SK-N-SH (cell line): Measurements from ENCODE around the gene MTURN. TPM values are rescaled to one million over a fixed set of nuclear protein-coding genes. Genes with fewer than 3 reads are reported as not detected.

Experiments used
- CTCF ChIA-PET: fragments of 300-600, 350-600 bp; formaldehyde crosslinking; extraction: SDS; loops from one replicate; lab custom pipeline; 2021; lab: Yijun Ruan, JAX
- POLR2A ChIA-PET: fragments of 350-600 bp; sonication (Branson Sonifier 250); formaldehyde crosslinking; extraction: SDS; loops from one replicate; lab custom pipeline; 2020; ENCODE audit warnings: antibody characterized with exemption, inconsistent platforms; lab: Yijun Ruan, JAX
- DNase-seq: peaks from one replicate; pipeline ENCODE4 v3.0.0; 2012
- H2AFZ ChIP-seq: fragments of 200-600 bp; sonication (generic); 2 replicates; pipeline ENCODE4 v1.8.1; 2016; ENCODE audit warnings: antibody characterized with exemption, mild to moderate bottlenecking, low read depth
- H3F3A ChIP-seq: fragments of 200-600 bp; sonication (generic); replicated peaks from 2 replicates; pipeline ENCODE3; 2016; ENCODE audit warnings: antibody characterized with exemption, mild to moderate bottlenecking; ENCODE audit not compliant: insufficient read depth
- H3K27ac ChIP-seq, 2 experiments: fragments of 200-500 bp in 1 of 2; fragments of 200-600 bp in 1 of 2; sonication (Bioruptor generic) in 1 of 2; sonication (generic), shearing (Covaris generic) in 1 of 2; 2 replicates each; pipeline versions ENCODE4 v1.5.1 to v1.6.1; 2014 to 2016; ENCODE audit warnings: low read depth in 2 of 2, inconsistent platforms in 1 of 2, low read length in 1 of 2, mild to moderate bottlenecking in 1 of 2, mixed read lengths in 1 of 2
- H3K27me3 ChIP-seq: fragments of 200-600 bp; sonication (generic), shearing (Covaris generic); 2 replicates; pipeline ENCODE4 v1.6.1; 2016; ENCODE audit warnings: mixed run types; ENCODE audit not compliant: insufficient read depth
- H3K36me3 ChIP-seq, 2 experiments: fragments of 200-500 bp in 1 of 2; fragments of 200-600 bp in 1 of 2; sonication (Bioruptor generic) in 1 of 2; sonication (generic) in 1 of 2; replicated peaks in 1 of 2; 2 replicates each; pipeline versions ENCODE3 to v1.5.1; 2014 to 2016; ENCODE audit warnings: low read length in 1 of 2, mild to moderate bottlenecking in 1 of 2; ENCODE audit not compliant: insufficient read depth in 2 of 2, control insufficient read depth in 1 of 2
- H3K4me1 ChIP-seq, 2 experiments: fragments of 200-500 bp in 1 of 2; fragments of 200-600 bp in 1 of 2; sonication (Bioruptor generic) in 1 of 2; sonication (generic), shearing (Covaris generic) in 1 of 2; 2 replicates each; pipeline versions ENCODE4 v1.5.1 to v1.6.1; 2014 to 2016; ENCODE audit warnings: low read depth in 1 of 2, low read length in 1 of 2, mixed run types in 1 of 2; ENCODE audit not compliant: insufficient read depth in 2 of 2, control insufficient read depth in 1 of 2
- H3K4me2 ChIP-seq: fragments of 200-600 bp; sonication (generic), shearing (Covaris generic); 2 replicates; pipeline ENCODE4 v1.6.1; 2017; ENCODE audit warnings: mixed run types
- H3K4me3 ChIP-seq, 2 experiments: fragments of 200-500 bp in 1 of 2; fragments of 200-600 bp in 1 of 2; sonication (Bioruptor generic) in 1 of 2; sonication (generic), shearing (Covaris generic) in 1 of 2; 2 replicates each; pipeline versions ENCODE4 v1.5.1 to v1.8.1; 2014 to 2016; ENCODE audit warnings: low read depth in 2 of 2, inconsistent platforms in 1 of 2, low read length in 1 of 2, mild to moderate bottlenecking in 1 of 2, mixed read lengths in 1 of 2, moderate library complexity in 1 of 2
- H3K79me2 ChIP-seq: fragments of 200-600 bp; sonication (generic); 2 replicates; pipeline ENCODE4 v1.8.1; 2017; ENCODE audit warnings: mild to moderate bottlenecking; ENCODE audit not compliant: insufficient read depth
- H3K9ac ChIP-seq: fragments of 200-600 bp; sonication (generic); 2 replicates; pipeline ENCODE4 v1.6.1; 2017; ENCODE audit warnings: mixed run types
- H3K9me2 ChIP-seq: fragments of 200-600 bp; sonication (generic); 2 replicates; pipeline ENCODE4 v1.6.1; 2017; ENCODE audit warnings: mixed run types
- H3K9me3 ChIP-seq: fragments of 200-600 bp; sonication (generic); 2 replicates; pipeline ENCODE4 v1.6.1; 2017; ENCODE audit warnings: mixed run types, mild to moderate bottlenecking, moderate library complexity
- H4K20me1 ChIP-seq: fragments of 200-600 bp; sonication (generic); 2 replicates; pipeline ENCODE4 v1.6.1; 2017; ENCODE audit warnings: mild to moderate bottlenecking, mixed run types; ENCODE audit not compliant: insufficient read depth
- CHD2 ChIP-seq: fragments of 150-350 bp; IDR thresholded peaks from 2 replicates; pipeline ENCODE4 v1.6.1; 2018; ENCODE audit warnings: low read length; ENCODE audit not compliant: partially characterized antibody
- CTCF ChIP-seq: fragments of 200-600 bp; sonication (generic); IDR thresholded peaks from 2 replicates; pipeline ENCODE4 v1.6.1; 2017; ENCODE audit warnings: antibody characterized with exemption, mild to moderate bottlenecking, moderate library complexity
- EP300 ChIP-seq, 2 experiments: IDR thresholded peaks; 2 replicates each; pipeline versions ENCODE4 v1.4.0 to v1.6.1; 2012; ENCODE audit warnings: borderline replicate concordance in 1 of 2, low read depth in 1 of 2, low read length in 1 of 2
- EZH2phosphoT487 ChIP-seq: fragments of 200-600 bp; sonication (generic); IDR thresholded peaks from 2 replicates; pipeline ENCODE4 v1.6.1; 2017; ENCODE audit warnings: low read depth, mixed run types, mild to moderate bottlenecking, antibody characterized with exemption, moderate library complexity, borderline replicate concordance
- FOXJ3 ChIP-seq: sonication (generic); formaldehyde crosslinking; IDR thresholded peaks from 2 replicates; pipeline ENCODE4 v1.5.1; 2020; ENCODE audit warnings: mild to moderate bottlenecking, missing genetic modification reagents
- FOXM1 ChIP-seq: IDR thresholded peaks from 2 replicates; pipeline ENCODE4 v1.4.0; 2012; ENCODE audit warnings: low read depth, mild to moderate bottlenecking
- GATA2 ChIP-seq: sonication (generic); formaldehyde crosslinking; IDR thresholded peaks from 2 replicates; pipeline ENCODE4 v1.5.0; 2020; ENCODE audit warnings: mild to moderate bottlenecking, missing genetic modification reagents
- IRF3 ChIP-seq: fragments of 150-350 bp; IDR thresholded peaks from 2 replicates; pipeline ENCODE4 v1.6.1; 2016; ENCODE audit warnings: mild to moderate bottlenecking, low read depth, low read length
- JUND ChIP-seq: IDR thresholded peaks from 2 replicates; pipeline ENCODE4 v1.4.0; 2012
- MAX ChIP-seq: IDR thresholded peaks from 2 replicates; pipeline ENCODE4 v1.4.0; 2012; ENCODE audit warnings: low read depth
- MXI1 ChIP-seq: IDR thresholded peaks from 2 replicates; pipeline ENCODE4 v1.6.1; 2012; ENCODE audit warnings: mild to moderate bottlenecking, low read depth, low read length, improper control_type of control experiment
- RAD21 ChIP-seq: IDR thresholded peaks from 2 replicates; pipeline ENCODE4 v1.6.1; 2012; ENCODE audit warnings: mild to moderate bottlenecking, low read length
- RCOR1 ChIP-seq: fragments of 150-350 bp; IDR thresholded peaks from 2 replicates; pipeline ENCODE4 v1.6.1; 2017; ENCODE audit warnings: antibody characterized with exemption, low read length
- RFX5 ChIP-seq: IDR thresholded peaks from 2 replicates; pipeline ENCODE4 v1.6.1; 2012; ENCODE audit warnings: mild to moderate bottlenecking, improper control_type of control experiment, low read length
- SIN3A ChIP-seq: IDR thresholded peaks from 2 replicates; pipeline ENCODE4 v1.6.1; 2012; ENCODE audit warnings: low read depth, mild to moderate bottlenecking, low read length, moderate library complexity, borderline replicate concordance
- TEAD4 ChIP-seq: IDR thresholded peaks from 2 replicates; pipeline ENCODE4 v1.4.0; 2012; ENCODE audit warnings: mild to moderate bottlenecking, borderline replicate concordance; ENCODE audit not compliant: insufficient read depth
- ZBTB33 ChIP-seq: IDR thresholded peaks from 2 replicates; pipeline ENCODE4 v1.4.0; 2012; ENCODE audit warnings: low read depth, borderline replicate concordance
- WGBS: methylation state at CpG from one replicate; pipeline ENCODE4 v1.1.6; 2017; ENCODE audit warnings: low lambda C conversion rate; 5-methylcytosine and 5-hydroxymethylcytosine counted together
- polyA plus RNA-seq, 3 experiments: library from polyadenylated mRNA; depleted of rRNA; stranded (reverse); fragments of >200 nt; gene quantifications; 2 replicates each; pipeline ENCODE4 v1.2.3, GENCODE V29; 2012
- TF ChIP-seq, protein P1 (sequence below): IDR thresholded peaks from 2 replicates; pipeline ENCODE4 v1.4.0; 2012; ENCODE audit warnings: low read depth, borderline replicate concordance
- TF ChIP-seq, protein P2 (sequence below): IDR thresholded peaks from 2 replicates; pipeline ENCODE4 v1.6.1; 2012; ENCODE audit warnings: mild to moderate bottlenecking, low read depth, low read length, moderate library complexity
- TF ChIP-seq, protein P3 (sequence below): IDR thresholded peaks from 2 replicates; pipeline ENCODE4; 2012

Gene MTURN
- polyA plus RNA-seq, 1 of the 3 experiments (the other 2 are of a cell fraction) = 9.0 TPM

DNA sequence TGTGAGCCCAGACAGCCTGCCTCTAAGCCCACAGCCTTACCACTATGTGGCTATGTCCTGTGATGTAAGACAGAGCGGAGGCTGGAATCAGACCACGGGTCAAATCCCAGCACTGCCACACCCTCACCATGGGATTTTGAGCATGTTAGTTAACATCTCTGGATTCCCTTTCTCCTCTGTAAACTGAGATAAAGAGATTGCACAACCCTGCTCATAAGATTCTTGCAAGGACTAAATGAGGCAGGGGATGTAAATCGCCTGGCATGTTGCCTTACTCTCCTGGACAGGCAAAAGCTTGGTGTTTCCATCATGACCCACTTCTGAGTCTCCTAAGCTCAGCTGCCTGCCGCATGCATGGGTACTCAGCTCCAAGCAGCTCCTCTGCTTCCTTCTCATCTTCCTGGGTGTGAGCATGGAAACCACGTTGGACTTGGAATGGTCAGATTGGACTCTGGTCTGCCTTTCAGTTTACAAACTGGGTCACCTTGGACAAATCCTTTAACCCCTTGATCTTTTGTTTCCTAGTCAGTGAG, 41.3 kb upstream of the MTURN start:
- Histone ChIP-seq H3K27ac (no peak overlapping the region), H3K4me2 (no peak overlapping the region), H3K9ac (no peak overlapping the region), H3F3A (peaks cover 22% of the 10 kb centered on the region), H4K20me1 (no peaks in the 10 kb centered on the region), H3K4me3 (no peak overlapping the region), H2AFZ (no peak overlapping the region), H3K9me2 (no peaks in the 10 kb centered on the region), H3K79me2 (no peaks in the 10 kb centered on the region), H3K4me1 (peaks cover 0 to 8% of the 10 kb centered on the region in 2 experiments; a peak in 2 of 4 replicates), H3K9me3 (no peaks in the 10 kb centered on the region), H3K27me3 (no peaks in the 10 kb centered on the region), H3K36me3 (peaks cover 0 to 3% of the 10 kb centered on the region in 2 experiments)
- TF ChIP-seq MXI1 (no peak), ZBTB33 (no peak), CTCF (no peak), FOXJ3 (CRISPR knock-in tag) (no peak), FOXM1 (no peak), MAX (no peak), JUND (no peak), TEAD4 (no peak), SIN3A (no peak), EP300 (IDR thresholded peaks at IDR 0.05; ENCODE audit: borderline replicate concordance in 1 of 2, low read depth in 1 of 2, low read length in 1 of 2) (no peak), RCOR1 (no peak), IRF3 (no peak), RAD21 (no peak), GATA2 (CRISPR knock-in tag) (no peak), CHD2 (no peak), RFX5 (no peak), EZH2phosphoT487 (no peak)
- TF ChIP-seq, protein P1, sequence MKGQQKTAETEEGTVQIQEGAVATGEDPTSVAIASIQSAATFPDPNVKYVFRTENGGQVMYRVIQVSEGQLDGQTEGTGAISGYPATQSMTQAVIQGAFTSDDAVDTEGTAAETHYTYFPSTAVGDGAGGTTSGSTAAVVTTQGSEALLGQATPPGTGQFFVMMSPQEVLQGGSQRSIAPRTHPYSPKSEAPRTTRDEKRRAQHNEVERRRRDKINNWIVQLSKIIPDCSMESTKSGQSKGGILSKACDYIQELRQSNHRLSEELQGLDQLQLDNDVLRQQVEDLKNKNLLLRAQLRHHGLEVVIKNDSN = no peak
- TF ChIP-seq, protein P2, sequence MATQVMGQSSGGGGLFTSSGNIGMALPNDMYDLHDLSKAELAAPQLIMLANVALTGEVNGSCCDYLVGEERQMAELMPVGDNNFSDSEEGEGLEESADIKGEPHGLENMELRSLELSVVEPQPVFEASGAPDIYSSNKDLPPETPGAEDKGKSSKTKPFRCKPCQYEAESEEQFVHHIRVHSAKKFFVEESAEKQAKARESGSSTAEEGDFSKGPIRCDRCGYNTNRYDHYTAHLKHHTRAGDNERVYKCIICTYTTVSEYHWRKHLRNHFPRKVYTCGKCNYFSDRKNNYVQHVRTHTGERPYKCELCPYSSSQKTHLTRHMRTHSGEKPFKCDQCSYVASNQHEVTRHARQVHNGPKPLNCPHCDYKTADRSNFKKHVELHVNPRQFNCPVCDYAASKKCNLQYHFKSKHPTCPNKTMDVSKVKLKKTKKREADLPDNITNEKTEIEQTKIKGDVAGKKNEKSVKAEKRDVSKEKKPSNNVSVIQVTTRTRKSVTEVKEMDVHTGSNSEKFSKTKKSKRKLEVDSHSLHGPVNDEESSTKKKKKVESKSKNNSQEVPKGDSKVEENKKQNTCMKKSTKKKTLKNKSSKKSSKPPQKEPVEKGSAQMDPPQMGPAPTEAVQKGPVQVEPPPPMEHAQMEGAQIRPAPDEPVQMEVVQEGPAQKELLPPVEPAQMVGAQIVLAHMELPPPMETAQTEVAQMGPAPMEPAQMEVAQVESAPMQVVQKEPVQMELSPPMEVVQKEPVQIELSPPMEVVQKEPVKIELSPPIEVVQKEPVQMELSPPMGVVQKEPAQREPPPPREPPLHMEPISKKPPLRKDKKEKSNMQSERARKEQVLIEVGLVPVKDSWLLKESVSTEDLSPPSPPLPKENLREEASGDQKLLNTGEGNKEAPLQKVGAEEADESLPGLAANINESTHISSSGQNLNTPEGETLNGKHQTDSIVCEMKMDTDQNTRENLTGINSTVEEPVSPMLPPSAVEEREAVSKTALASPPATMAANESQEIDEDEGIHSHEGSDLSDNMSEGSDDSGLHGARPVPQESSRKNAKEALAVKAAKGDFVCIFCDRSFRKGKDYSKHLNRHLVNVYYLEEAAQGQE = no peak
- TF ChIP-seq, protein P3, sequence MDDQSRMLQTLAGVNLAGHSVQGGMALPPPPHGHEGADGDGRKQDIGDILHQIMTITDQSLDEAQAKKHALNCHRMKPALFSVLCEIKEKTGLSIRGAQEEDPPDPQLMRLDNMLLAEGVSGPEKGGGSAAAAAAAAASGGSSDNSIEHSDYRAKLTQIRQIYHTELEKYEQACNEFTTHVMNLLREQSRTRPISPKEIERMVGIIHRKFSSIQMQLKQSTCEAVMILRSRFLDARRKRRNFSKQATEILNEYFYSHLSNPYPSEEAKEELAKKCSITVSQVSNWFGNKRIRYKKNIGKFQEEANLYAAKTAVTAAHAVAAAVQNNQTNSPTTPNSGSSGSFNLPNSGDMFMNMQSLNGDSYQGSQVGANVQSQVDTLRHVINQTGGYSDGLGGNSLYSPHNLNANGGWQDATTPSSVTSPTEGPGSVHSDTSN = no peak
- POLR2A ChIA-PET = no interaction called here
- 86% methylated on average over 5 of the region's 5 CpGs for WGBS
- no peak for DNase-seq
- CTCF ChIA-PET = interaction anchor here (0.6 to 1.5 kb wide), 3 partner anchors 23 to 145 kb away, joined by 3 to 6 read pairs (median 3); no protein-coding TSS in a partner anchor
